ENCODE data around the gene COL11A1. TPM values are rescaled to one million over a fixed set of nuclear protein-coding genes. Genes with fewer than 3 reads are reported as not detected.

The COL11A1 gene
- total and polyA plus RNA-seq, 2 of the 4 experiments (the other 2 are of a cell fraction): 4.6 to 5.2 TPM

DNA sequence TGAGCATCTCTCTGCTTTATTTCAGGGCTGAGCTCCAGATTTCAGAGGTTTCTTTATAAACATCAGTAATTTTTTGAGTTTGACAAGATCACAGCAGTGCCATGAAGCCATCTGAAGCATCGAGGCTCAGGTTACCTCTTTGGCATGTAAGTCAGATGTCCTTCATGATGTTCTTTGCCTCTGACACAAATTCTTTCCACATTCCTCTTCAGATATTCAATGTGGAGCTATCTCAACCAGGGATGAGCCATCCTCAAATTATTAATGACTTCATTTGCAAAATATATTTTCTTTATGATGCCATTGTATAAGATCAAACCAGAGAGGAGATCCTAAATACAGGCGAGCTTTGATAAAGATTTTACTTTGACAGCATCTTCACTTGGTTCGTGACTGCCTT is 256.7 kb downstream of the COL11A1 start:
- H3K4me2 ChIP-seq (ENCODE audit: low read depth, low read length): no peak overlapping the region
- peak overlapping the region; percentile 70 to 71; a peak in 2 of 4 replicates for H4K8ac ChIP-seq (ENCODE audit: low read depth in 2 of 2, low read length in 2 of 2)
- in situ Hi-C loops (cut with MboI; ENCODE audit: low sequenced_read_pairs) (no loop called here), intact Hi-C loops (cut with micrococcal nuclease) (no loop called here), dilution Hi-C loops (cut with HindIII; ENCODE audit: low sequenced_read_pairs, unreplicated experiment) (no loop called here)
- H3K27ac ChIP-seq (ENCODE audit: insufficient read depth, low read length): no peak overlapping the region
- TF ChIP-seq RAD21 (IDR thresholded peaks at IDR 0.05; ENCODE audit: low read length) (no peak), RCOR1 (IDR thresholded peaks at IDR 0.05; ENCODE audit: insufficient replicate concordance, low read length) (no peak), POLR2A (IDR thresholded peaks at IDR 0.05; ENCODE audit: low read depth, low read length) (no peak), MAZ (IDR thresholded peaks at IDR 0.05; ENCODE audit: borderline replicate concordance, low read depth, low read length) (no peak), RFX5 (IDR thresholded peaks at IDR 0.05; ENCODE audit: low read depth, low read length) (no peak), MXI1 (IDR thresholded peaks at IDR 0.05; ENCODE audit: borderline replicate concordance, low read depth, low read length) (no peak), CHD1 (IDR thresholded peaks at IDR 0.05; ENCODE audit: low read depth, low read length) (no peak), FOS (IDR thresholded peaks at IDR 0.05; ENCODE audit: low read depth, low read length) (no peak), BHLHE40 (IDR thresholded peaks at IDR 0.05; ENCODE audit: low read depth, low read length) (no peak), SMC3 (IDR thresholded peaks at IDR 0.05; ENCODE audit: low read depth, low read length) (no peak), MAFK (IDR thresholded peaks at IDR 0.05; ENCODE audit: low read depth, low read length) (no peak), CEBPB (IDR thresholded peaks at IDR 0.05; ENCODE audit: low read depth, low read length) (no peak), NFE2L2 (IDR thresholded peaks at IDR 0.05; ENCODE audit: low read depth, low read length) (no peak)
- TF ChIP-seq, protein P1, sequence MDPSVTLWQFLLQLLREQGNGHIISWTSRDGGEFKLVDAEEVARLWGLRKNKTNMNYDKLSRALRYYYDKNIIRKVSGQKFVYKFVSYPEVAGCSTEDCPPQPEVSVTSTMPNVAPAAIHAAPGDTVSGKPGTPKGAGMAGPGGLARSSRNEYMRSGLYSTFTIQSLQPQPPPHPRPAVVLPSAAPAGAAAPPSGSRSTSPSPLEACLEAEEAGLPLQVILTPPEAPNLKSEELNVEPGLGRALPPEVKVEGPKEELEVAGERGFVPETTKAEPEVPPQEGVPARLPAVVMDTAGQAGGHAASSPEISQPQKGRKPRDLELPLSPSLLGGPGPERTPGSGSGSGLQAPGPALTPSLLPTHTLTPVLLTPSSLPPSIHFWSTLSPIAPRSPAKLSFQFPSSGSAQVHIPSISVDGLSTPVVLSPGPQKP (IDR thresholded peaks at IDR 0.05; ENCODE audit: borderline replicate concordance, low read depth, low read length): no peak
- H3K4me3 ChIP-seq (ENCODE audit: insufficient read depth, low read depth, low read length): no peak overlapping the region
- H3K4ac ChIP-seq (ENCODE audit: low read depth, low read length): peak overlapping the region; percentile 85; the same call in 1 of the 2 replicates
- no peak overlapping the region; the same call in 1 of the 2 replicates for H3K18ac ChIP-seq (ENCODE audit: low read depth, low read length)
- ChIA-PET POLR2A (ENCODE audit: unreplicated experiment) (no interaction called here), CTCF (interaction anchor here (0.9 kb wide), 1 partner anchor 22 kb away, joined by 3 read pairs; no protein-coding TSS in a partner anchor)
- ATAC-seq (ENCODE audit: low read depth) (peak; percentile 74), DNase-seq (peak; percentile 72)
- H2AFZ ChIP-seq (replicated peaks; ENCODE audit: low read length, poor library complexity): no peak overlapping the region
- H3K9me3 ChIP-seq (ENCODE audit: control insufficient read depth, insufficient read depth, low read length): peaks cover 3% of the 10 kb centered on the region
- no CpG with 5 or more reads among the region's 3 CpGs for WGBS, 2 experiments (ENCODE audit: extremely low coverage in 2 of 2, insufficient read length in 1 of 2)
- H2BK5ac ChIP-seq (ENCODE audit: low read depth, low read length, poor library complexity, severe bottlenecking): peak overlapping the region; percentile 77
- H4K91ac ChIP-seq (ENCODE audit: insufficient read depth, low read depth, low read length): no peak overlapping the region
- no peaks in the 10 kb centered on the region for H3K79me1 ChIP-seq (ENCODE audit: low read depth in 1 of 2, low read length in 2 of 2)
- H2AK5ac ChIP-seq (ENCODE audit: low read depth, low read length): no peak overlapping the region
- no peaks in the 10 kb centered on the region for H4K20me1 ChIP-seq (ENCODE audit: insufficient read depth, low read length)
- peaks cover 4% of the 10 kb centered on the region; the same call in 1 of the 2 replicates for H3K9me1 ChIP-seq (ENCODE audit: insufficient read depth, low read length)
- no peak overlapping the region for H3K14ac ChIP-seq (replicated peaks; ENCODE audit: low read depth, low read length)
- no peak overlapping the region for H2AK9ac ChIP-seq (replicated peaks; ENCODE audit: low read depth, low read length, poor library complexity)
- H3K56ac ChIP-seq (ENCODE audit: extremely low read depth, insufficient read depth, low read length): no peak overlapping the region
- H4K5ac ChIP-seq (ENCODE audit: low read depth, low read length): no peak overlapping the region
- BruUV-seq (replicated peaks): no TSS peak
- H3K4me1 ChIP-seq (ENCODE audit: control insufficient read depth, insufficient read depth, low read length): peaks cover 2% of the 10 kb centered on the region
- H3K9ac ChIP-seq (ENCODE audit: low read depth, low read length): no peak overlapping the region
- H2BK20ac ChIP-seq (ENCODE audit: low read depth, low read length): no peak overlapping the region; the same call in 1 of the 2 replicates
- H2BK15ac ChIP-seq (ENCODE audit: low read depth, low read length): no peak overlapping the region; the same call in 2 of the 3 replicates
- no peak overlapping the region for H3K23ac ChIP-seq (ENCODE audit: low read depth, low read length)
- H3K36me3 ChIP-seq (ENCODE audit: control insufficient read depth, insufficient read depth, low read length): no peaks in the 10 kb centered on the region
- H2BK120ac ChIP-seq (ENCODE audit: low read depth, low read length): peak overlapping the region; percentile 86
- no peaks in the 10 kb centered on the region for H3K27me3 ChIP-seq (ENCODE audit: control insufficient read depth, insufficient read depth, low read length)

Data from IMR-90 (cell line).